MG63 (cell line): ENCODE results near the gene MICAL3. TPM values are rescaled to one million over a fixed set of nuclear protein-coding genes. Genes with fewer than 3 reads are reported as not detected.
A peak's percentile ranks its signal among the peaks of the same experiment; 100 is the strongest.

Source experiments
- DNase-seq: peaks from one replicate; pipeline ENCODE4 v3.0.0-alpha.2; 2020
- H3K27me3 ChIP-seq: fragments of 250-450 bp; sonication (Bioruptor Pico); 2 replicates; pipeline ENCODE4 v1.5.1; 2020; ENCODE audit warnings: mild to moderate bottlenecking, moderate library complexity
- H3K36me3 ChIP-seq: fragments of 250-450 bp; sonication (Bioruptor Pico); 2 replicates; pipeline ENCODE4 v1.5.1; 2020; ENCODE audit warnings: mild to moderate bottlenecking, moderate library complexity
- H3K4me3 ChIP-seq: fragments of 250-450 bp; sonication (Bioruptor Pico); 2 replicates; pipeline ENCODE4 v1.5.1; 2020; ENCODE audit warnings: mild to moderate bottlenecking, moderate library complexity
- H3K9me3 ChIP-seq: fragments of 250-450 bp; sonication (Bioruptor Pico); 2 replicates; pipeline ENCODE4 v1.5.1; 2020; ENCODE audit warnings: mild to moderate bottlenecking, moderate library complexity
- total RNA-seq: library from RNA; depleted of rRNA; stranded (reverse); fragments of >200 nt; shearing (Covaris generic); gene quantifications from 2 replicates; pipeline ENCODE4 v1.2.3, GENCODE V29; 2014; ENCODE audit warnings: low replicate concordance

MICAL3 gene
- total RNA-seq, 1 experiment from 2014 or later, result 13.4 TPM

- Histone ChIP-seq H3K9me3 (no peaks in the 10 kb centered on the region), H3K36me3 (peaks cover 7% of the 10 kb centered on the region), H3K4me3 (no peak overlapping the region), H3K27me3 (no peaks in the 10 kb centered on the region)
- DNase-seq, result no peak
These were observed 67.7 kb downstream of the MICAL3 start for GRCh38 chr22:17956630-17957029.

GRCh38 chr22:17955590-17956379, 68.6 kb downstream of the MICAL3 start:
- Histone ChIP-seq H3K36me3 (peaks cover 7% of the 10 kb centered on the region), H3K9me3 (no peaks in the 10 kb centered on the region), H3K4me3 (no peak overlapping the region), H3K27me3 (no peaks in the 10 kb centered on the region)
- no peak for DNase-seq

GRCh38 chr22:17954860-17955587, 69.3 kb downstream of the MICAL3 start:
- H3K4me3 ChIP-seq, result no peak overlapping the region
- no peaks in the 10 kb centered on the region for H3K27me3 ChIP-seq
- no peak for DNase-seq
- H3K36me3 ChIP-seq, result peaks cover 4% of the 10 kb centered on the region
- no peaks in the 10 kb centered on the region for H3K9me3 ChIP-seq

GRCh38 chr22:17954200-17954859, 70.0 kb downstream of the MICAL3 start:
- DNase-seq, result no peak
- H3K9me3 ChIP-seq, result no peaks in the 10 kb centered on the region
- H3K36me3 ChIP-seq, result peaks cover 4% of the 10 kb centered on the region
- no peaks in the 10 kb centered on the region for H3K27me3 ChIP-seq
- H3K4me3 ChIP-seq, result no peak overlapping the region

- H3K27me3 ChIP-seq, result no peaks in the 10 kb centered on the region
- DNase-seq, result no peak
- H3K9me3 ChIP-seq, result no peaks in the 10 kb centered on the region
These were observed 71.2 kb downstream of the MICAL3 start for GRCh38 chr22:17953147-17953546.

GRCh38 chr22:17952273-17952801, 72.0 kb downstream of the MICAL3 start:
- no peaks in the 10 kb centered on the region for H3K27me3 ChIP-seq
- no peak overlapping the region for H3K4me3 ChIP-seq
- H3K36me3 ChIP-seq, result peaks cover 7% of the 10 kb centered on the region
- DNase-seq, result peak; percentile 22
- no peaks in the 10 kb centered on the region for H3K9me3 ChIP-seq

More at GRCh38 chr22:17953147-17953546, 71.2 kb downstream of the MICAL3 start:
- Histone ChIP-seq H3K36me3 (peaks cover 7% of the 10 kb centered on the region), H3K4me3 (no peak overlapping the region)

- H3K4me3 ChIP-seq, result no peak overlapping the region
- H3K27me3 ChIP-seq, result no peaks in the 10 kb centered on the region
- peaks cover 7% of the 10 kb centered on the region for H3K36me3 ChIP-seq
- no peak for DNase-seq
- H3K9me3 ChIP-seq, result no peaks in the 10 kb centered on the region
These were observed 73.0 kb downstream of the MICAL3 start for GRCh38 chr22:17951315-17951714.

GRCh38 chr22:17950651-17951214, 73.6 kb downstream of the MICAL3 start:
- H3K36me3 ChIP-seq, result peaks cover 7% of the 10 kb centered on the region
- no peak overlapping the region for H3K4me3 ChIP-seq
- H3K9me3 ChIP-seq, result no peaks in the 10 kb centered on the region
- H3K27me3 ChIP-seq, result no peaks in the 10 kb centered on the region
- DNase-seq, result peak; percentile 94

GRCh38 chr22:17949642-17950473, 74.5 kb downstream of the MICAL3 start:
- H3K36me3 ChIP-seq, result peaks cover 4% of the 10 kb centered on the region; the same call in 1 of the 2 replicates
- H3K27me3 ChIP-seq, result no peaks in the 10 kb centered on the region
- H3K4me3 ChIP-seq, result no peak overlapping the region
- no peak for DNase-seq
- H3K9me3 ChIP-seq, result no peaks in the 10 kb centered on the region

- H3K36me3 ChIP-seq, result peaks cover 4% of the 10 kb centered on the region; the same call in 1 of the 2 replicates
- no peak for DNase-seq
- H3K27me3 ChIP-seq, result no peaks in the 10 kb centered on the region
- no peaks in the 10 kb centered on the region for H3K9me3 ChIP-seq
- H3K4me3 ChIP-seq, result no peak overlapping the region
These were observed 76.3 kb downstream of the MICAL3 start for GRCh38 chr22:17948101-17948500.

- Histone ChIP-seq H3K9me3 (no peaks in the 10 kb centered on the region), H3K36me3 (peaks cover 8% of the 10 kb centered on the region; the same call in 1 of the 2 replicates), H3K27me3 (no peaks in the 10 kb centered on the region), H3K4me3 (no peak overlapping the region)
- no peak for DNase-seq
These were observed 77.5 kb downstream of the MICAL3 start for GRCh38 chr22:17946662-17947367.

GRCh38 chr22:17945888-17946648, 78.3 kb downstream of the MICAL3 start:
- no peak for DNase-seq
- no peaks in the 10 kb centered on the region for H3K27me3 ChIP-seq
- no peaks in the 10 kb centered on the region for H3K9me3 ChIP-seq
- no peak overlapping the region for H3K4me3 ChIP-seq
- peaks cover 8% of the 10 kb centered on the region; the same call in 1 of the 2 replicates for H3K36me3 ChIP-seq

- no peaks in the 10 kb centered on the region for H3K9me3 ChIP-seq
- H3K36me3 ChIP-seq, result peaks cover 8% of the 10 kb centered on the region; the same call in 1 of the 2 replicates
- H3K4me3 ChIP-seq, result no peak overlapping the region
- no peaks in the 10 kb centered on the region for H3K27me3 ChIP-seq
- no peak for DNase-seq
These were observed 79.0 kb downstream of the MICAL3 start for GRCh38 chr22:17945156-17945887.

- Histone ChIP-seq H3K36me3 (peaks cover 6% of the 10 kb centered on the region; the same call in 1 of the 2 replicates), H3K9me3 (no peaks in the 10 kb centered on the region), H3K4me3 (no peak overlapping the region), H3K27me3 (no peaks in the 10 kb centered on the region)
- no peak for DNase-seq
These were observed 80.1 kb downstream of the MICAL3 start for GRCh38 chr22:17944256-17944655.
